HUES64 (cell line): ENCODE data around the gene COL20A1.
A peak's percentile ranks its signal among the peaks of the same experiment; 100 is the strongest.

ENCODE experiments used
- H3K27ac ChIP-seq: 2 replicates; pipeline ENCODE4 v1.7.0; 2013; ENCODE audit warnings: low read depth, low read length, inconsistent platforms
- H3K27me3 ChIP-seq: 2 replicates; pipeline ENCODE4 v1.6.1; 2013; ENCODE audit warnings: mild to moderate bottlenecking, low read length; ENCODE audit not compliant: insufficient read depth
- H3K36me3 ChIP-seq: 2 replicates; pipeline ENCODE4 v1.6.1; 2013; ENCODE audit warnings: mild to moderate bottlenecking, low read length; ENCODE audit not compliant: insufficient read depth
- H3K4me1 ChIP-seq: 2 replicates; pipeline ENCODE4 v1.6.1; 2013; ENCODE audit warnings: mild to moderate bottlenecking, low read length, moderate library complexity; ENCODE audit not compliant: insufficient read depth
- H3K4me3 ChIP-seq: 2 replicates; pipeline ENCODE4 v1.5.1; 2013; ENCODE audit warnings: mild to moderate bottlenecking, low read length, moderate library complexity
- H3K9ac ChIP-seq: 2 replicates; pipeline ENCODE4 v1.6.1; 2013; ENCODE audit warnings: mild to moderate bottlenecking, low read depth, low read length
- H3K9me3 ChIP-seq: 2 replicates; pipeline ENCODE4 v1.6.1; 2013; ENCODE audit warnings: low read depth, low read length; ENCODE audit not compliant: insufficient read depth
- WGBS: fragments of 150-250, 120-280 bp; methylation state at CpG from one replicate; pipeline ENCODE4 v1.1.7; 2013; ENCODE audit warnings: missing lambda C conversion rate; 5-methylcytosine and 5-hydroxymethylcytosine counted together

COL20A1 gene

GRCh38 chr20:63357921-63358905, 65.2 kb downstream of the COL20A1 start:
- H3K27me3 ChIP-seq: peaks cover 33% of the 10 kb centered on the region
- no peaks in the 10 kb centered on the region for H3K36me3 ChIP-seq
- H3K9me3 ChIP-seq: no peaks in the 10 kb centered on the region
- H3K27ac ChIP-seq: no peak overlapping the region
- 91% methylated on average over 26 of the region's 26 CpGs for WGBS
- peaks cover 7% of the 10 kb centered on the region; the same call in 1 of the 2 replicates for H3K4me1 ChIP-seq
- H3K9ac ChIP-seq: no peak overlapping the region
- no peak overlapping the region for H3K4me3 ChIP-seq

GRCh38 chr20:63359164-63359934, 66.4 kb downstream of the COL20A1 start:
- H3K4me3 ChIP-seq: no peak overlapping the region
- H3K4me1 ChIP-seq: peaks cover 7% of the 10 kb centered on the region; the same call in 1 of the 2 replicates
- WGBS: 89% methylated on average over 38 of the region's 42 CpGs
- H3K27ac ChIP-seq: no peak overlapping the region
- H3K27me3 ChIP-seq: peaks cover 33% of the 10 kb centered on the region
- H3K36me3 ChIP-seq: no peaks in the 10 kb centered on the region
- H3K9ac ChIP-seq: no peak overlapping the region
- no peaks in the 10 kb centered on the region for H3K9me3 ChIP-seq

- Histone ChIP-seq H3K27ac (no peak overlapping the region), H3K9me3 (no peaks in the 10 kb centered on the region), H3K4me1 (peaks cover 7% of the 10 kb centered on the region; the same call in 1 of the 2 replicates), H3K36me3 (no peaks in the 10 kb centered on the region), H3K27me3 (peaks cover 33% of the 10 kb centered on the region), H3K4me3 (peak overlapping the region; percentile 53), H3K9ac (no peak overlapping the region)
- WGBS: 54% methylated on average over 37 of the region's 38 CpGs
Observed at GRCh38 chr20:63359937-63360849, 67.2 kb downstream of the COL20A1 start.

- H3K9me3 ChIP-seq: no peaks in the 10 kb centered on the region
- H3K4me3 ChIP-seq: peak within 1 kb of the TSS; percentile 53
- peaks cover 33% of the 10 kb centered on the region for H3K27me3 ChIP-seq
- H3K4me1 ChIP-seq: peaks cover 7% of the 10 kb centered on the region; the same call in 1 of the 2 replicates
- H3K36me3 ChIP-seq: no peaks in the 10 kb centered on the region
- no peak within 1 kb of the TSS for H3K27ac ChIP-seq
- no peak within 1 kb of the TSS; the same call in 1 of the 2 replicates for H3K9ac ChIP-seq
- WGBS: 1% methylated on average over 73 of the region's 79 CpGs
Observed at GRCh38 chr20:63360850-63361518, 68.0 kb downstream of the COL20A1 start, which contains the start of gene CHRNA4. TSS of gene CHRNA4 (minus strand) at chr20:63361349. CDS start at chr20:63361165, 184 bp downstream.

GRCh38 chr20:63361519-63362435, 68.8 kb downstream of the COL20A1 start:
- Histone ChIP-seq H3K4me1 (peaks cover 7% of the 10 kb centered on the region; the same call in 1 of the 2 replicates), H3K9ac (no peak overlapping the region; the same call in 1 of the 2 replicates), H3K4me3 (peak overlapping the region; percentile 42), H3K36me3 (no peaks in the 10 kb centered on the region), H3K9me3 (no peaks in the 10 kb centered on the region), H3K27ac (no peak overlapping the region), H3K27me3 (peaks cover 33% of the 10 kb centered on the region)
- WGBS: 11% methylated on average over 50 of the region's 50 CpGs

- peaks cover 33% of the 10 kb centered on the region for H3K27me3 ChIP-seq
- H3K27ac ChIP-seq: no peak overlapping the region
- 0 out of 2 replicates have a peak overlapping the region, but pooled peaks have one; percentile 42 for H3K4me3 ChIP-seq
- peaks cover 7% of the 10 kb centered on the region; the same call in 1 of the 2 replicates for H3K4me1 ChIP-seq
- 69% methylated on average over 16 of the region's 16 CpGs for WGBS
- H3K36me3 ChIP-seq: no peaks in the 10 kb centered on the region
- no peak overlapping the region for H3K9ac ChIP-seq
- no peaks in the 10 kb centered on the region for H3K9me3 ChIP-seq
Observed at GRCh38 chr20:63362436-63363009, 69.5 kb downstream of the COL20A1 start.

- Histone ChIP-seq H3K9ac (no peak overlapping the region), H3K9me3 (no peaks in the 10 kb centered on the region), H3K27ac (no peak overlapping the region), H3K4me1 (peaks cover 7% of the 10 kb centered on the region; the same call in 1 of the 2 replicates), H3K4me3 (no peak overlapping the region), H3K36me3 (no peaks in the 10 kb centered on the region), H3K27me3 (peaks cover 33% of the 10 kb centered on the region)
- WGBS: 84% methylated on average over 23 of the region's 23 CpGs
Observed at GRCh38 chr20:63363013-63363957, 70.3 kb downstream of the COL20A1 start.

GRCh38 chr20:63363981-63364561, 71.1 kb downstream of the COL20A1 start:
- Histone ChIP-seq H3K27me3 (peaks cover 33% of the 10 kb centered on the region), H3K36me3 (no peaks in the 10 kb centered on the region), H3K27ac (no peak overlapping the region), H3K4me1 (peaks cover 7% of the 10 kb centered on the region; the same call in 1 of the 2 replicates), H3K9me3 (no peaks in the 10 kb centered on the region), H3K4me3 (no peak overlapping the region), H3K9ac (no peak overlapping the region)
- 87% methylated on average over 19 of the region's 19 CpGs for WGBS
